Tibial nerve (tissue), 4 donors: Measurements from ENCODE around the gene ALDH3B1. TPM values are rescaled to one million over a fixed set of nuclear protein-coding genes. Genes with fewer than 3 reads are reported as not detected.

ENCODE experiments used
- DNase-seq, 2 donors: peaks; one replicate each; pipeline ENCODE4 v3.0.0-alpha.2; 2019; ENCODE audit warnings: low spot score in 2 of 2
- H3K27ac ChIP-seq, 4 donors: fragments of 200-600 bp; sonication (generic) in 3 of 4; one replicate each; pipeline ENCODE4 v1.5.1; 2017 to 2019; ENCODE audit warnings: mild to moderate bottlenecking in 1 of 4
- H3K27me3 ChIP-seq, 2 donors: fragments of 200-600 bp; sonication (generic) in 1 of 2; one replicate each; pipeline versions ENCODE4 v1.5.1 to v1.6.0; 2017 to 2019
- H3K36me3 ChIP-seq, 3 donors: fragments of 200-600 bp; sonication (generic); one replicate each; pipeline ENCODE4 v1.5.1; 2018 to 2019
- H3K4me1 ChIP-seq, 4 donors: fragments of 200-600 bp; sonication (generic) in 3 of 4; one replicate each; pipeline ENCODE4 v1.5.1; 2017 to 2019
- H3K4me3 ChIP-seq, 4 donors: fragments of 200-600 bp; sonication (generic) in 3 of 4; one replicate each; pipeline ENCODE4 v1.5.1; 2017 to 2019; ENCODE audit warnings: mild to moderate bottlenecking in 1 of 4, moderate library complexity in 1 of 4
- H3K9me3 ChIP-seq, 4 donors: fragments of 200-600 bp; sonication (generic) in 3 of 4; one replicate each; pipeline ENCODE4 v1.5.1; 2017 to 2019
- CTCF ChIP-seq, 5 experiments: fragments of 200-600 bp in 3 of 5; fragments of 450-650 bp in 2 of 5; sonication (generic) in 3 of 5; IDR thresholded peaks; one replicate each; pipeline ENCODE4 v1.5.1; 2016 to 2019; ENCODE audit warnings: antibody characterized with exemption in 5 of 5, mild to moderate bottlenecking in 3 of 5, moderate library complexity in 2 of 5
- EP300 ChIP-seq, 2 donors: sonication (generic); formaldehyde crosslinking; IDR thresholded peaks; one replicate each; pipeline ENCODE4 v1.6.1; 2017; ENCODE audit warnings: antibody characterized with exemption in 2 of 2, mild to moderate bottlenecking in 1 of 2
- POLR2A ChIP-seq, 2 donors: fragments of 450-650 bp; IDR thresholded peaks; one replicate each; pipeline ENCODE4 v1.6.1; 2017; ENCODE audit warnings: antibody characterized with exemption in 2 of 2, mild to moderate bottlenecking in 2 of 2, moderate library complexity in 2 of 2
- WGBS, 2 donors: methylation state at CpG; one replicate each; pipeline ENCODE4 v1.1.5; 2018; 5-methylcytosine and 5-hydroxymethylcytosine counted together
- total RNA-seq, 4 donors: library from RNA; depleted of rRNA; stranded (reverse); fragments of >200 nt; gene quantifications; one replicate each; pipeline ENCODE4 v1.1.0, GENCODE V29; 2016

ALDH3B1 gene
- total RNA-seq, 4 donors from 2014 or later = 80.4 to 137 (median 91.8) TPM

- Histone ChIP-seq H3K27ac (peak within 1 kb of the TSS; percentile 71 to 94 (median 94)), H3K4me3 (peak within 1 kb of the TSS; percentile 57 to 95 (median 74)), H3K4me1 (peaks cover 0 to 76% (median 40%) of the 10 kb centered on the region in 4 donors), H3K36me3 (peaks cover 0 to 53% (median 2%) of the 10 kb centered on the region in 3 donors), H3K27me3 (no peaks in the 10 kb centered on the region), H3K9me3 (no peaks in the 10 kb centered on the region)
- 11 to 31% methylated on average over 8 to 29 of the region's 51 CpGs for WGBS, 2 donors
- TF ChIP-seq POLR2A (IDR thresholded peaks at IDR 0.05) (peak; percentile 87 to 97), EP300 (IDR thresholded peaks at IDR 0.05) (peak in 1 of 2 donors; percentile 94), CTCF (IDR thresholded peaks at IDR 0.05) (peak in 2 of 5 experiments; percentile 77 to 79)
- DNase-seq = peak; percentile 83 to 84
Observed at GRCh38 chr11:68038718-68039525, 28.8 kb downstream of the ALDH3B1 start, which contains the start of gene TCIRG1. Gene TCIRG1 (plus strand): TSS chr11:68039025. CDS start chr11:68041272, 2,247 bp downstream.

- H3K27ac ChIP-seq = peak overlapping the region; percentile 71 to 94 (median 94)
- no peak for DNase-seq
- H3K36me3 ChIP-seq = peaks cover 0 to 53% (median 2%) of the 10 kb centered on the region in 3 donors
- no peaks in the 10 kb centered on the region for H3K27me3 ChIP-seq
- peaks cover 0 to 76% (median 40%) of the 10 kb centered on the region in 4 donors for H3K4me1 ChIP-seq
- H3K4me3 ChIP-seq = peak overlapping the region; percentile 57 to 95 (median 74)
- H3K9me3 ChIP-seq = no peaks in the 10 kb centered on the region
- TF ChIP-seq EP300 (IDR thresholded peaks at IDR 0.05) = no peak
- no peak for TF ChIP-seq POLR2A (IDR thresholded peaks at IDR 0.05)
- no peak for TF ChIP-seq CTCF (IDR thresholded peaks at IDR 0.05)
- WGBS, 2 donors = 32 to 44% methylated on average over 6 of the region's 10 CpGs
Observed at GRCh38 chr11:68039526-68040086, 29.5 kb downstream of the ALDH3B1 start.

- Histone ChIP-seq H3K27ac (peak overlapping the region; percentile 71 to 94 (median 94)), H3K27me3 (no peaks in the 10 kb centered on the region), H3K4me3 (peak overlapping the region; percentile 57 to 95 (median 74)), H3K4me1 (peaks cover 0 to 76% (median 40%) of the 10 kb centered on the region in 4 donors), H3K9me3 (no peaks in the 10 kb centered on the region), H3K36me3 (peaks cover 0 to 53% (median 2%) of the 10 kb centered on the region in 3 donors)
- WGBS, 2 donors = 26 to 35% methylated on average over 20 to 22 of the region's 22 CpGs
- TF ChIP-seq CTCF (IDR thresholded peaks at IDR 0.05) = no peak
- TF ChIP-seq POLR2A (IDR thresholded peaks at IDR 0.05) = peak in 1 of 2 donors; percentile 23
- peak in 1 of 2 donors; percentile 25 for TF ChIP-seq EP300 (IDR thresholded peaks at IDR 0.05)
- DNase-seq = peak; percentile 44 to 48
Observed at GRCh38 chr11:68040101-68040956, 30.2 kb downstream of the ALDH3B1 start.

GRCh38 chr11:68040957-68041591 is 30.9 kb downstream of the ALDH3B1 start:
- no peak for DNase-seq
- peak overlapping the region; percentile 57 to 95 (median 74) for H3K4me3 ChIP-seq
- WGBS, 2 donors = 66 to 80% methylated on average over 10 to 23 of the region's 23 CpGs
- no peak for TF ChIP-seq CTCF (IDR thresholded peaks at IDR 0.05)
- TF ChIP-seq EP300 (IDR thresholded peaks at IDR 0.05) = no peak
- no peak for TF ChIP-seq POLR2A (IDR thresholded peaks at IDR 0.05)
- no peaks in the 10 kb centered on the region for H3K27me3 ChIP-seq
- peak overlapping the region; percentile 71 to 94 (median 94) for H3K27ac ChIP-seq
- peaks cover 0 to 74% (median 40%) of the 10 kb centered on the region in 4 donors for H3K4me1 ChIP-seq
- peaks cover 0 to 54% (median 2%) of the 10 kb centered on the region in 3 donors for H3K36me3 ChIP-seq
- no peaks in the 10 kb centered on the region for H3K9me3 ChIP-seq
